ENCODE results near the gene ITGA7. TPM values are rescaled to one million over a fixed set of nuclear protein-coding genes. Genes with fewer than 3 reads are reported as not detected.
A peak's percentile ranks its signal among the peaks of the same experiment; 100 is the strongest.

The ITGA7 gene
- total RNA-seq, 1 donor from 2014 or later = 2.0 TPM

DNA sequence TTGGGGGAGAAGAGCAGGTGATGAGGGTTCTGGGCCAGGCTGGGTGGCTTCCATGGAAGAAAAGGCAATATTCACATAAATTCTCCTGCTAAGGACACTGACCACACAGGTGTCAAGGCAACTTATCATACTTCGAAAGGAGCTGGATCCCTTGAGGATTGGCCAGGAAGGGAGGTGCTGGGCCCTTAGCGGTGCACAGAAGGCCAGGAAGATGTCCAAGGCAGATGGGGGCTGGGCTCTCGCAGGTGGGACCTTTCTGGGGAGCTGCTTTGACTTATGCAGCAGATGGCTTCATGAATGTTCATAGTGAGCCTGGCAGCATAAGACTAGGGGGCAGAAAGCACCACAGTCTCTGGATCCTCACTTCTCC is 17.2 kb upstream of the ITGA7 start:
- no peak overlapping the region for H3K4me3 ChIP-seq (ENCODE audit: low read depth, low read length)
- no peak for DNase-seq (ENCODE audit: low read depth)
- peaks cover 2% of the 10 kb centered on the region for H3K36me3 ChIP-seq (ENCODE audit: control insufficient read depth, insufficient read depth, low read length)
- TF ChIP-seq, protein P1, sequence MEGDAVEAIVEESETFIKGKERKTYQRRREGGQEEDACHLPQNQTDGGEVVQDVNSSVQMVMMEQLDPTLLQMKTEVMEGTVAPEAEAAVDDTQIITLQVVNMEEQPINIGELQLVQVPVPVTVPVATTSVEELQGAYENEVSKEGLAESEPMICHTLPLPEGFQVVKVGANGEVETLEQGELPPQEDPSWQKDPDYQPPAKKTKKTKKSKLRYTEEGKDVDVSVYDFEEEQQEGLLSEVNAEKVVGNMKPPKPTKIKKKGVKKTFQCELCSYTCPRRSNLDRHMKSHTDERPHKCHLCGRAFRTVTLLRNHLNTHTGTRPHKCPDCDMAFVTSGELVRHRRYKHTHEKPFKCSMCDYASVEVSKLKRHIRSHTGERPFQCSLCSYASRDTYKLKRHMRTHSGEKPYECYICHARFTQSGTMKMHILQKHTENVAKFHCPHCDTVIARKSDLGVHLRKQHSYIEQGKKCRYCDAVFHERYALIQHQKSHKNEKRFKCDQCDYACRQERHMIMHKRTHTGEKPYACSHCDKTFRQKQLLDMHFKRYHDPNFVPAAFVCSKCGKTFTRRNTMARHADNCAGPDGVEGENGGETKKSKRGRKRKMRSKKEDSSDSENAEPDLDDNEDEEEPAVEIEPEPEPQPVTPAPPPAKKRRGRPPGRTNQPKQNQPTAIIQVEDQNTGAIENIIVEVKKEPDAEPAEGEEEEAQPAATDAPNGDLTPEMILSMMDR (IDR thresholded peaks at IDR 0.05; ENCODE audit: insufficient read depth, low read length, poor library complexity, severe bottlenecking) = no peak
- no peaks in the 10 kb centered on the region for H3K27me3 ChIP-seq (ENCODE audit: control insufficient read depth, insufficient read depth, low read length)

DNA sequence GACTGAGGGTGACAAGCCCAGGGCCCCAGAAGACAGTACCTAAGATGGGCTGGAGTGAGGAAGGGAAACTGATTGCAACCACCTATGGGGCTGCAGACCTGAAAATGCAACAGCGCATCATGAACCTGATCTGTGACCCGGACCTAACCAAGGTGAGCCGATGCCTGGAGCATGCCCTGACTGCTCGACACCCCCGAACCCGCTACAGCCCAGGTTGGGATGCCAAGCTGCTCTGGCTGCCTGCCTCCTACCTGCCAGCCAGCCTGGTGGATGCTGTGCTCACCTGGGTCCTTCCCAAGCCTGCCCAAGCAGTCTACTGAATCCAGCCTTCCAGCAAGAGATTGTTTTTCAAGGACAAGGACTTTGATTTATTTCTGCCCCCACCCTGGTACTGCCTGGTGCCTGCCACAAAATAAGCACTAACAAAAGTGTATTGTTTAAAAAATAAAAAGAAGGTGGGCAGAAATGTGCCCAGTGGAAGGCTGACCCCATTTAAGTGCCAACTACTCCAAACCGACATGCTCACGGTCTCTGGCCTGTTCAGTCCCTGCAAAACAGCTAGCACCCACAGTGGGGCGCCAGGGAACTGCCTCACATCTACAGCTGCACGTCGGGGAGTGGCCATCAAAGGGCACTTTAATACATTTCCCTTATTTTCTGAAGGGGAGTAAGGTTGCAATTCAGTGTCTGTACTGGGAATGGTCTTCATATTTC is 16.7 kb upstream of the ITGA7 start:
- TF ChIP-seq, protein P1 (IDR thresholded peaks at IDR 0.05; ENCODE audit: insufficient read depth, low read length, poor library complexity, severe bottlenecking) = peak; percentile 76
- no peak for DNase-seq (ENCODE audit: low read depth)
- Histone ChIP-seq H3K4me3 (ENCODE audit: low read depth, low read length) (no peak overlapping the region), H3K27me3 (ENCODE audit: control insufficient read depth, insufficient read depth, low read length) (no peaks in the 10 kb centered on the region), H3K36me3 (ENCODE audit: control insufficient read depth, insufficient read depth, low read length) (peaks cover 2% of the 10 kb centered on the region)

DNA sequence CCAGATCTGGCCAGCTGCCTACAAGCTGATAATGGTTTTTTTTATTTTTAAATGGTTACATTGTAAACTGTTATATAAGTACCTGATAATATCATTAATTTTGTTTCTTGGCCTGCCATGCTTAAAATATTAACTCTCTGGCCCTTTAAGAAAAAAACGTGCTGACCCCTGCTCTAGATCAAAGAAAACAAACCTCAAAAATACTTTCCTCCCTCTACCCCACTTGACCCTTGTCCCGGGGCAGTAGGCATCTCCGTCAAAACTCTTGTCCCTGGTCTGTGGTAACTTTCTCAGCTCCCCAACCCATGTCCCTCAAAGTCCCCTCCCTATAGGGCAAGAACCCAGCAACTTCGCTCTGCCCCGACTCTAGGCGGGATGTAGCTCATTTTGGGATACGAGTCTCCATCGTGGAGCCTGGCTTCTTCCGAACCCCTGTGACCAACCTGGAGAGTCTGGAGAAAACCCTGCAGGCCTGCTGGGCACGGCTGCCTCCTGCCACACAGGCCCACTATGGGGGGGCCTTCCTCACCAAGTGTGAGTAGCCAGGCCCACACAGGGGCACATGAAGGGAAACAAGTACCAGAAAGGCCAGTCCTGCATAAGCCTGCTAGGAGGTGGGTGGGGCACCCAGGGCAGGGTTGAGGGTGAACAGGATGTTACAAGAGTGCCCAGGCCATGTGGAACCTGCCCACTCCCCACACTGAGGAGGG is 16.0 kb upstream of the ITGA7 start:
- Histone ChIP-seq H3K27me3 (ENCODE audit: control insufficient read depth, insufficient read depth, low read length) (no peaks in the 10 kb centered on the region), H3K36me3 (ENCODE audit: control insufficient read depth, insufficient read depth, low read length) (peaks cover 2% of the 10 kb centered on the region), H3K4me3 (ENCODE audit: low read depth, low read length) (no peak overlapping the region)
- no peak for DNase-seq (ENCODE audit: low read depth)
- TF ChIP-seq, protein P1 (IDR thresholded peaks at IDR 0.05; ENCODE audit: insufficient read depth, low read length, poor library complexity, severe bottlenecking) = no peak

DNA sequence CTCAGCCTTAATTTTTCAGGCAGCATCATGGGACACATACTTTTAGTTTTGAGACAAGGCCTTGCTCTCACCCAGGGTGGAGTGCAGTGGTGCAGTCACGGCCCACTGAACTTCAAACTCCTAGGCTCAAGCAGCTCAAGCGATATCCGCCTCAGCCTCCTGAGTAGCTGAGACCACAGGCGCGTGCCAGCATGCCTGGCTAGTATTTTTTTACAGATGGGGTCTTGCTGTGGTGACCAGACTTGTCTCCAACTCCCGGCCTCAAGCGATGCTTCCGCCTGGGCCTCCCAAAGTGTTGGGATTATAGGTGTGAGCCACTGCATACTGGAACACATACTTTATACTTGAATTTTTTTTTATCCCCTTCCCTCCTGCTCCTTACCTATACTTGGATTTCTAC is 15.2 kb upstream of the ITGA7 start:
- DNase-seq (ENCODE audit: low read depth) = no peak
- TF ChIP-seq, protein P1 (IDR thresholded peaks at IDR 0.05; ENCODE audit: insufficient read depth, low read length, poor library complexity, severe bottlenecking) = no peak
- no peaks in the 10 kb centered on the region for H3K27me3 ChIP-seq (ENCODE audit: control insufficient read depth, insufficient read depth, low read length)
- peaks cover 2% of the 10 kb centered on the region for H3K36me3 ChIP-seq (ENCODE audit: control insufficient read depth, insufficient read depth, low read length)
- H3K4me3 ChIP-seq (ENCODE audit: low read depth, low read length) = no peak overlapping the region

DNA sequence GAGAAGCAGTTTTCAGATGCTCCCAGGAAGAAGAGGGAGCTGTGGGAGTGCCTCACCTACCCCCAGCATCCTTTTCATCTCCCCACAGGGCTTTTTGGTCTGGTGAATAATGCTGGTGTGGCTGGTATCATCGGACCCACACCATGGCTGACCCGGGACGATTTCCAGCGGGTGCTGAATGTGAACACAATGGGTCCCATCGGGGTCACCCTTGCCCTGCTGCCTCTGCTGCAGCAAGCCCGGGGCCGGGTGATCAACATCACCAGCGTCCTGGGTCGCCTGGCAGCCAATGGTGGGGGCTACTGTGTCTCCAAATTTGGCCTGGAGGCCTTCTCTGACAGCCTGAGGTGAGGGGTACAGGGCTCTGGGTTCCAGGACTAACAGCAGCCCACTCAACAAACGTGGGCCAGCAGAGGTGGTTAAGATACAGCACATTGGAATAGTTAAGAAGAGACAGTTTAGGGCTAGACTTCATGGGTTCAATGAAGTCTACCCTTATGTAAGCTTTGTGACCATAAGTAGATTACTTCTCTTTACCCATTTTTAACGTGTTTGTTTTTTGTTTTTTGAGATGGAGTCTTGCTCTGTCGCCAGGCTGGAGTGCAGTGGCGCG is 14.0 kb upstream of the ITGA7 start:
- no peak for DNase-seq (ENCODE audit: low read depth)
- Histone ChIP-seq H3K27me3 (ENCODE audit: control insufficient read depth, insufficient read depth, low read length) (no peaks in the 10 kb centered on the region), H3K36me3 (ENCODE audit: control insufficient read depth, insufficient read depth, low read length) (peaks cover 2% of the 10 kb centered on the region), H3K4me3 (ENCODE audit: low read depth, low read length) (no peak overlapping the region)
- TF ChIP-seq, protein P1 (IDR thresholded peaks at IDR 0.05; ENCODE audit: insufficient read depth, low read length, poor library complexity, severe bottlenecking) = no peak
